Stimulated activated naive CD8-positive, alpha-beta T cell treated with anti-CD3 and anti-CD28 coated beads, Interleukin-15, Interleukin-2, amounts not matched to agents 100 ng/mL and 50 ng/mL, for 24 hours (primary cell): ENCODE measurements around the gene ATP8B1.
"Not testable (repeated sequence)": the region's sequence is repeated elsewhere in the genome, so short reads cannot be mapped to it uniquely, and the experiment has no call there.

Experiments used
- H3K27ac Mint-ChIP-seq: one replicate; pipeline ENCODE4 v1.8.0; 2021; ENCODE audit warnings: mild to moderate bottlenecking, mixed read lengths
- H3K27me3 Mint-ChIP-seq: one replicate; pipeline ENCODE4 v1.8.0; 2021; ENCODE audit warnings: mixed read lengths
- H3K36me3 Mint-ChIP-seq: one replicate; pipeline ENCODE4 v1.8.0; 2021; ENCODE audit warnings: low read depth, mixed read lengths
- H3K4me1 Mint-ChIP-seq: one replicate; pipeline ENCODE4 v1.8.0; 2021; ENCODE audit warnings: low read depth, mixed read lengths
- H3K4me3 Mint-ChIP-seq: one replicate; pipeline ENCODE4 v1.8.0; 2021; ENCODE audit warnings: mild to moderate bottlenecking, mixed read lengths
- H3K9me3 Mint-ChIP-seq: one replicate; pipeline ENCODE4 v1.8.0; 2021; ENCODE audit warnings: mixed read lengths

Gene ATP8B1

DNA sequence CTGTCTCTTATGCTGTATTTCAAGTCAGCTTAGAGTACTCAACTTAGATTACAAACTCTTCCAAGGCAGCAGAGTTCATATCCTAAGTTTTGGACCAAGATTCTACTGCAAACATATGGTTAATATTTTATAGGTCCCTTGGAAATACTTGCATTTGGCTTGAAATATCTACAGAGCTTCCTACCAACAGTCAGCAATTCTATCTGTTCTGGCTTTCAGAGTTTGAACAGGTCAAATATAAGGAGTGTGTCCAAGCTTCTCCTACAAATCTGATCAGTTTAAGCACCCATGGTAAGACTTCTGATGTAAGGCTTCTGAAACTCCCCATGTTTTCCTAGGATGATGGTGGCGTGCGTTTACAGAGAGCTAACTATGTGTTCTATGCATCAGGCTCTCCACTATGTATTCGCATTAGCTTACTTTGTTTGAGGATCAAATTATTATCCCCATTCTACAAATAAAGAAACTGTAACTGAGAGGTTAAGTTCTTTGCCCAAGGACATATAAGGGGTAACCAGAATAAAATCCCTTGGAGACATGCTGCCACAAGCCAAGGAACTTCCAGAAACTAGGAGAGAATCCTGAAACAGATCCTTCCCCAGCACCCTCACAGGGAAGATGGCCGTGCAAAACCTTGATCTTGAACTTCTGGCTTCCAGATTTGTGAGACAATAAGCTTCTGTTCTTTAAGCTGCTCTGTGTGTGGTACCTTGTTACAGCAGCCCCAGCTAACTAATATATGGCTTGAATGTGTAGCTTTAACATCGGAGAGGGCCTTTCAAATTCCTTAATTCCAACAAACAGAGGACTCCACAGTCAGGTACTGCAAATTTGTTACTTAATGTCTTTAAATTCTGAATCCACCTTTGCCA is 55.1 kb downstream of the ATP8B1 start:
- Mint-ChIP-seq H3K9me3 (peaks cover 3% of the 10 kb centered on the region), H3K4me1 (peaks cover 11% of the 10 kb centered on the region), H3K4me3 (no peak overlapping the region), H3K27me3 (no peaks in the 10 kb centered on the region), H3K27ac (no peak overlapping the region), H3K36me3 (no peaks in the 10 kb centered on the region)

DNA sequence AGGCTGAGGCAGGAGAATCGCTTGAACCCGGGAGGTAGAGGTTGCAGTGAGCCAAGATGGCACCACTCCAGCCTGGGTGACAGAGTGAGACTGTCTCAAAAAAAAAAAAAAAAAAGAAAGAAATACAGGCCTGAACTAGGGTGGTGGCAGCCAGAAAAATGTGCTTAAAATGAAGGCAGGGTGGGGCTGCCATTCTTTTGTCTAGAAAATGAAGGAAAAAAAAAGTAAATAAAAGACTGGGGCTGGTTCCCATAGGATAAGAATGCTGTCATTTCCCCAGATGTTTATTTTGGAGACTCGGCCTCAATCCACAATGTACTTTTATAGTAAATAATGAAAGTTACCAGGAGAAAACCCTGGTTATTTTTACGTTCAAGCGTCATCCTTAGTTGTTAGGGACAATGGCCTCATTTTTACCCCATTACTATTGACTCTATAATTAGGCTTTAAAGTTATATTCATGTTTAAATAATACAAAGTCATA is 58.9 kb downstream of the ATP8B1 start:
- no peak overlapping the region for H3K27ac Mint-ChIP-seq
- peaks cover 5% of the 10 kb centered on the region for H3K9me3 Mint-ChIP-seq
- H3K27me3 Mint-ChIP-seq = no peaks in the 10 kb centered on the region
- H3K4me1 Mint-ChIP-seq = peaks cover 6% of the 10 kb centered on the region
- H3K4me3 Mint-ChIP-seq = no peak overlapping the region
- H3K36me3 Mint-ChIP-seq = peaks cover 3% of the 10 kb centered on the region

DNA sequence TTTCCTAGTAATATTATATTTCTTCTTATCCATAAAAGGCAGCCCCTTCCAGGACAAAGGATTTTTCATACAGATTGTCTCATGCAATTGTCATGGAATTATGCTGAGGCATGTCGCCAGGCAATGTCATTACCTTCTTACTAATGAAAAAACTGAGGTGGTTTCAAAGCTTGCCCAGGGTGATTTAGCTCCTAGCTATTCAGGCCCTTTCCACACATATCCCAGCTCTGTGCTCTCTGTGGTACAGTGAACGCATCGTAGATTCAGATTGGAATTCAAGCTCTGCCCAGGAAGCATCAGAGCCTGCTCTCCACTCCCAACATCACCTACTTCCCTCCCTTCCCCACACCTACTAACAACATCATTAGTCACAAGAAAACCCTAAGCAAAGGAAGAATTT is 60.1 kb downstream of the ATP8B1 start:
- Mint-ChIP-seq H3K36me3 (peaks cover 7% of the 10 kb centered on the region), H3K27ac (no peak overlapping the region), H3K4me1 (no peaks in the 10 kb centered on the region), H3K4me3 (no peak overlapping the region), H3K9me3 (peaks cover 7% of the 10 kb centered on the region), H3K27me3 (no peaks in the 10 kb centered on the region)

DNA sequence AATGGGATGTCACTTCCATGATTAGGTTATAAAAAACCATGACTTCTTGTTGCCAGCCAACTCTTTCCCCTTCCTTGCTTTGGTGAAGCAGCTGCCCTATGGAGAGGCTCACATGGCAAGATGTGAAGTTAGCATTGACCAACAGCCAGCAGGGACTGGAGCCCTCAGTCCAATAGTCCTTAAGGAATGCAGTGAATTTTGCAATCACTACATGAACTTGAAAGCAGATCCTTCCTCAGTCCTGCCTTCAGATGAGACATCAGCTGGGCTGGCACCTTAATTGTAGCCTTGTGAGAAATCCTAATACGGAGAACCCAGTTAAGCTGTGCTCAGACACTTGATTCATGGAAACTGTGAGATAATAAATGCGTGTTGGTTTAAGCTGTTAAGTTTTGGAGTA is 61.8 kb downstream of the ATP8B1 start:
- Mint-ChIP-seq H3K9me3 (peaks cover 4% of the 10 kb centered on the region), H3K36me3 (peaks cover 17% of the 10 kb centered on the region), H3K4me3 (no peak overlapping the region), H3K4me1 (no peaks in the 10 kb centered on the region), H3K27ac (no peak overlapping the region), H3K27me3 (no peaks in the 10 kb centered on the region)

DNA sequence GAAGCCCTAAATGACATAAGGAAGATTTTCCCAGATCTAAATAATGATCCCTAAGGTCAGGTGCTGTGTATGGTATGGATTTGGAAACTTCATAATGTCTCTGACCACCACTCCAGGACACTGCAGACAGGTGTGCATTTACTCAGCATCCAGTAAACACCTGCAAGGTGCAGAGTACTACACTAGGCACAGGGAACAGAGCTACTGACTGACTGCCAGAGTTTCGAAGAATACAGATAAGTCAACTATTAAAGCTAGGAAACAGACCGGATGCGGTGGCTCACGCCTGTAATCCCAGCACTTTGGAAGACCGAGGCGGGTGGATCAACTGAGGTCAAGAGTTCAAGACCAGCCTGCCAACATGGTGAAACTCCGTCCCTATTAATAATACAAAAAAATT is 65.0 kb downstream of the ATP8B1 start:
- Mint-ChIP-seq H3K27me3 (no peaks in the 10 kb centered on the region), H3K27ac (no peak overlapping the region), H3K4me3 (no peak overlapping the region), H3K4me1 (no peaks in the 10 kb centered on the region), H3K36me3 (peaks cover 28% of the 10 kb centered on the region), H3K9me3 (peaks cover 10% of the 10 kb centered on the region)

DNA sequence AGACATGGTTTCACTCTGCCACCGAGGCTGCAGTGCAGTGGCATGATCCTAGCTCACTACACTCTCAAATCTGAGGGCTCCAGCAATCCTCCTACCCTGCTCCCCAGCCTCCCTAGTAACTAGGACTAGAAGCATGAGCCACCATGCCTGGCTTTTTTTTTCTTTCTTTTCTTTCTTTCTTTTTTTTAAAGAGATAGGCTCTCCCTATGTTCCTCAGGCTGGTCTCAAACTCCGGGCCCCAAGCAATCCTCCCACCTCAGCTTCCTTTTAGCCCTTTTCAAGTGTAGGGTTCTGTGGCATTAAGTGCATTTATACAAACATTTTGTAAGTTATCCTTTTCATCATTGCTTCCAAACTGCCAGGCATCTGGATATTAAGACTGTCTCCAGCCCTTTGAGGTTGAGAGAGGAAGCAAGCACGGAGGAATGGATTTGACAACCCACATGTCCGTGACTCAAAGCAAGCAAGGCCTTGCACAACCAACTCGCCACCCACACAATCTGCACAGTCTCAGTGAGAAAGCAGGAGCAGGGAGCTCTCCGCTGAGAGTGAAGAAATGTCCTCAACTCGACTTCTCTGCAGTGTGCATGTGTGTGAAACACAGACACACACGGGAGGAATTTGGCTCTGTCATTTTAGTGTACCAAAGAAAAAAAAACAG is 65.6 kb downstream of the ATP8B1 start:
- no peak overlapping the region for H3K4me3 Mint-ChIP-seq
- peaks cover 32% of the 10 kb centered on the region for H3K36me3 Mint-ChIP-seq
- no peaks in the 10 kb centered on the region for H3K4me1 Mint-ChIP-seq
- no peak overlapping the region for H3K27ac Mint-ChIP-seq
- no peaks in the 10 kb centered on the region for H3K27me3 Mint-ChIP-seq
- peaks cover 12% of the 10 kb centered on the region for H3K9me3 Mint-ChIP-seq

DNA sequence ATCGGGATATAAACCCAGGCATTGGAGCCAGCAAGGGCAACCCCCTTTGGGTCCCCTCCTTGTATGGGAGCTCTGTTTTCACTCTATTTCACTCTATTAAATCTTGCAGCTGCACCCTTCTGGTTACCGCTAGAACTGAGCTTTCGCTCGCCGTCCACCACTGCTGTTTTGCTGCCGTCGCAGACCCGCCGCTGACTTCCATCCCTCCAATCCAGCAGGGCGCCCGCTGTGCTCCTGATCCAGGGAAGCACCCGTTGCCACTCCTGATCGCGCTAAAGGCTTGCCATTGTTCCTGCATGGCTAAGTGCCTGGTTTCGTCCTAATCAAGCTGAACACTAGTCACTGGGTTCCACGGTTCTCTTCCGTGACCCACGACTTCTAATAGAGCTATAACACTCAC is 68.1 kb downstream of the ATP8B1 start:
- not testable (repeated sequence) for H3K4me3 Mint-ChIP-seq, H3K4me1 Mint-ChIP-seq, H3K27ac Mint-ChIP-seq, H3K27me3 Mint-ChIP-seq
- peaks cover 17% of the 10 kb centered on the region for H3K9me3 Mint-ChIP-seq
- H3K36me3 Mint-ChIP-seq = peaks cover 35% of the 10 kb centered on the region

DNA sequence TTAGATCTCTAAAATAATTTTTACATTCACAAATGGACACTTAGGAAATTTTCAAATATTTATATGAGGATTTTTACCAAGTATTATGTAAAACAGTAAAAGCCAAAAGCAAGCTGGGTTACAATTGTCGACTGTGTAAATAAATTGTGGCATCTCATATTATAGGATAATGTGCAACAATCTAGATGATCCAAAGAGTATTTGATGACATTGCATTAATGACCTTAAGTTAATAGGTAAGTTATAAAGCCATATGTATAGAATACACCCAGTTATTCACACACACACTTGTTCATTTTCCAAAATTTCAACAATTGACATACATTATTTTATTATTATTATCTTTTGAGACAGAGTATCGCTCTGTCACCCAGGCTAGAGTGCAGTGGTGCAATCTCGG is 69.3 kb downstream of the ATP8B1 start:
- Mint-ChIP-seq H3K27me3 (no peaks in the 10 kb centered on the region), H3K4me3 (no peak overlapping the region), H3K4me1 (peaks cover 6% of the 10 kb centered on the region), H3K9me3 (peaks cover 13% of the 10 kb centered on the region), H3K36me3 (peaks cover 31% of the 10 kb centered on the region), H3K27ac (no peak overlapping the region)

DNA sequence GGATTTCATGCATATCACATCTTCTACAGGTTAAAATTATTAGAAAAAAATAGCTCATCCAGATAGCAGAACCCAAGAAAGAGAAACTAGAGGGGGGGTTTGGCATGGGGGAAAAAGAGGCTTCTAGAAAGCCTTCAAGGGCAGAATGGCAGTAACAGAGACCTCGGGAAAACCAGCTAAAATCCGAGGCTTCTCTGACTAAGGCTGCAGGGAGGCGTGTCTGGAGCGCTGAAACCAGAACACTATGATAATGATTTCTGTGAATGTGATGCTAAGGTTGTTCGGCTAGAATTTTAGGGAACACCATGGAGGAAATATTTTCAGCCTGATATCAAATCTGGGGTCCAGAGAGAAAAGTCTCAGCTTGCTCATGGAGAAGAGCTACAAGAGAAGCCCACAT is 73.0 kb downstream of the ATP8B1 start:
- Mint-ChIP-seq H3K4me3 (no peak overlapping the region), H3K9me3 (peaks cover 25% of the 10 kb centered on the region), H3K27ac (no peak overlapping the region), H3K36me3 (peaks cover 14% of the 10 kb centered on the region), H3K4me1 (peaks cover 20% of the 10 kb centered on the region), H3K27me3 (no peaks in the 10 kb centered on the region)

DNA sequence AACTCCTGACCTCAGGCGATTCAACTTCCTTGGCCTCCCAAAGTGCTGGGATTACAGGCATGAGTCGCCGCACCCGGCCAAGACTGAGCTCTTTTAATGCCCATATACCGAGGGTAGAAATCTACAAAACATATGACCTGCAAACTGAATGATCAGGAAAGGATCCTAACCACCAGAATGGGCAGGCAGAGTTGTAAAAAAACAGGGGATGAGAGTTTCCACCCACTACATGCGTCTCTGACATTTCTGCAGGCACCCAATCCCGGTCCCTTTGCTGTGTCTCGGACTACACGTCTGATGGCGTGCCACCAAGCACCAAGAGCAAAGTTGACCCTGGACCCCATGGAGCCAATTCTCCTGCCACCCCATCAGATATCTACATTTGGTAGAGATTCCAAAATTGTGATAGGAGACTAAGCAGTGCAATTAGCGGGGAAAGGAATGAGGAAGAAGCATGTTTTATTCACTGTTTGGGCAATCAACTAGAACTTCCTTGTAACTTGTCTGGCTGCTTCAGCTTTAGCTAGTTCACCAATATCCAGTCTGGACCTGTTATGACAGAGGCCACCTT is 74.1 kb downstream of the ATP8B1 start:
- peaks cover 12% of the 10 kb centered on the region for H3K36me3 Mint-ChIP-seq
- peaks cover 24% of the 10 kb centered on the region for H3K9me3 Mint-ChIP-seq
- no peaks in the 10 kb centered on the region for H3K27me3 Mint-ChIP-seq
- peaks cover 20% of the 10 kb centered on the region for H3K4me1 Mint-ChIP-seq
- no peak overlapping the region for H3K4me3 Mint-ChIP-seq
- no peak overlapping the region for H3K27ac Mint-ChIP-seq

DNA sequence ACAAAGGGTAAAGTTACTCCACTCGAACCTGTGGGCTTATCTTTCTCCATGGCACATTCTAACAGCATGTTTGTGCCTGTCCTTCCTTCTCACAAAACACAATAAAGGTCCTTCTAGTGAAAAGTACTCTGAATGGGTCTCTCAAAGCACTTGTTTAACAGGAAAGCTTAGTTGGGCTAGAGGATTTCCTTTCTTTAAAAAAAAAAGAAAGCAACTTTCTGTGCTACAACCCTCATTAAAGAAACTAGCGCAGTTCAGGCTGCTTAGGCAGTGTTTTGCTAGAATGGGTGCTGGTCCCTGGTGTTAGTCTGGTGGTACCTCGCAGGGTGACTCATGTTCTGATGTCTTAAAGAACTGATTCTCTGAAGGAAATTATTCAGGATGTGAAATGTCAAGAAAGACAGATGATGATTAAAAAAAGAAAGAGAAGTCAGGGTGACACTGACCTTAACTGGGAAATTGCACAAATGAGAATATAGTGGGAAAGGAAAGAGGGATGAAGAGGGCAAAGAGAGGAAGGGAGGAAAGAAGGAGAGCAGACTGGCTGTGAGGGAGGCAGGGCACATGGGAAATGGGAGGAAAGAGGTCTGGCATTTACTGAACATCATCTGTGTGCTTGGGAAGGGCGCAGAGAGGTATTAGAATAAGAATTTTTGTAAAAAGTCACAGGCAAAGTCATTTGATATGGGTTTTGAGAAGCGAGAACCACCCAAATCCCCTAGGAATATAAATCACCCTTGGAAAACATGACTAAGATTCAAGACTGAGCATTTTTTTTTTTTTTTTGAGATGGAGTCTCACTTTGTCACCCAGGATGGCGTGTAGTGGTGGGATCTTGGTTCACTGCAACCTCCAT is 74.9 kb downstream of the ATP8B1 start:
- no peaks in the 10 kb centered on the region for H3K27me3 Mint-ChIP-seq
- H3K9me3 Mint-ChIP-seq = peaks cover 23% of the 10 kb centered on the region
- no peak overlapping the region for H3K4me3 Mint-ChIP-seq
- peaks cover 12% of the 10 kb centered on the region for H3K36me3 Mint-ChIP-seq
- no peak overlapping the region for H3K27ac Mint-ChIP-seq
- peaks cover 20% of the 10 kb centered on the region for H3K4me1 Mint-ChIP-seq

DNA sequence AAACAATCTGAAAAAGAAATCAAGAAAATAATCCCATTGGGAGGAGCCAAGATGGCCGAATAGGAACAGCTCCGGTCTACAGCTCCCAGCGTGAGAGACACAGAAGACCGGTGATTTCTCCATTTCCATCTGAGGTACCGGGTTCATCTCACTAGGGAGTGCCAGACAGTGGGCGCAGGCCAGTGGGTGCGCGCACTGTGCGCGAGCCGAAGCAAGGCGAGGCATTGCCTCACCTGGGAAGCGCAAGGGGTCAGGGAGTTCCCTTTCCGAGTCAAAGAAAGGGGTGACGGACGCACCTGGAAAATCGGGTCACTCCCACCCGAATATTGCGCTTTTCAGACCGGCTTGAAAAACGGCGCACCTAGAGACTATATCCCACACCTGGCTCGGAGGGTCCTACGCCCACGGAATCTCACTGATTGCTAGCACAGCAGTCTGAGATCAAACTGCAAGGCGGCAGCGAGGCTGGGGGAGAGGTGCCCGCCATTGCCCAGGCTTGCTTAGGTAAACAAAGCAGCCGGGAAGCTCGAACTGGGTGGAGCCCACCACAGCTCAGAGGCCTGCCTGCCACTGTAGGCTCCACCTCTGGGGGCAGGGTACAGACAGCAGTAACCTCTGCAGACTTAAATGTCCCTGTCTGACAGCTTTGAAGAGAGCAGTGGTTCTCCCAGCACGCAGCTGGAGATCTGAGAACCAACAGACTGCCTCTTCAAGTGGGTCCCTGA is 83.7 kb downstream of the ATP8B1 start:
- not testable (repeated sequence) for H3K27me3 Mint-ChIP-seq, H3K36me3 Mint-ChIP-seq, H3K4me1 Mint-ChIP-seq, H3K27ac Mint-ChIP-seq, H3K4me3 Mint-ChIP-seq
- H3K9me3 Mint-ChIP-seq = peaks cover 30% of the 10 kb centered on the region

DNA sequence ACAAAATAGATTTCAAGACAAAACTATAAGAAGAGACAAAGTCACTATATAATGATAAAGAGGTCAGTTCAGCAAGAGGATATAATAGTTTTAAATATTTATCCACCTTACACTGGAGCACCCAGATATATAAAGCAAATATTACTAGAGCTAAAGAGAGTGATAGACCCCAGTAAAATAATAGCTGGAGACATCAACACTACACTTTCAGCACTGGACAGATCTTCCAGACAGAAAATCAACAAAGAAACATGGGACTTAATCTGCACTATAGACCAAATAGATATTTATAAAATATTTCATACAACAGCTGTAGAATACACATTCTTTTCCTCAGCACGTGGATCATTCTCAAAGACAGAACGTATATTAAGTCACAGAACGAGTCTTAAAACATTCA is 86.6 kb downstream of the ATP8B1 start:
- Mint-ChIP-seq H3K4me1 (no peaks in the 10 kb centered on the region), H3K9me3 (peaks cover 30% of the 10 kb centered on the region), H3K4me3 (no peak overlapping the region), H3K36me3 (peaks cover 5% of the 10 kb centered on the region), H3K27me3 (no peaks in the 10 kb centered on the region), H3K27ac (no peak overlapping the region)

DNA sequence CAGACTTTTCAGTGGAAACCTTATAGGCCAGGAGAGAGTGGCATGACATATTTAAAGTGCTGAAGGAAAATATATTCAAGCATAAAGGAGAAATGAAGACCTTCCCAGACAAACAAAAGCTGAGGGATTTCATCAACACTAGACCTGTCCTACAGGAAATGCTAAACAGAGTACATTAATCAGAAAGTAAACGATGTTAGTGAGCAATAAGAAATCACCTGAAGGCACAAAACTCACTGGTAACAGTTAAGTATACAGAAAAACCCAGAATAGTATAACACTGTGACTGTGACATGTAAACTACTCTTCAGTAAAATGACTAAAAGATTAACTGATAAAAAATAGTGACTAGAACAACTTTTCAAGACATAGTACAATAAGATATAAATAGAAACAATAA is 87.4 kb downstream of the ATP8B1 start:
- Mint-ChIP-seq H3K4me3 (no peak overlapping the region), H3K4me1 (no peaks in the 10 kb centered on the region), H3K36me3 (peaks cover 5% of the 10 kb centered on the region), H3K27me3 (no peaks in the 10 kb centered on the region), H3K9me3 (peaks cover 30% of the 10 kb centered on the region), H3K27ac (no peak overlapping the region)
